ENCODE data around the gene CTAG2. TPM values are rescaled to one million over a fixed set of nuclear protein-coding genes. Genes with fewer than 3 reads are reported as not detected.
A peak's percentile ranks its signal among the peaks of the same experiment; 100 is the strongest.
"Not testable (repeated sequence)": the region's sequence is repeated elsewhere in the genome, so short reads cannot be mapped to it uniquely, and the experiment has no call there.

CTAG2 gene
- not detected in 2 replicates for total RNA-seq (2014; rRNA removed; shearing (Covaris generic))

DNA sequence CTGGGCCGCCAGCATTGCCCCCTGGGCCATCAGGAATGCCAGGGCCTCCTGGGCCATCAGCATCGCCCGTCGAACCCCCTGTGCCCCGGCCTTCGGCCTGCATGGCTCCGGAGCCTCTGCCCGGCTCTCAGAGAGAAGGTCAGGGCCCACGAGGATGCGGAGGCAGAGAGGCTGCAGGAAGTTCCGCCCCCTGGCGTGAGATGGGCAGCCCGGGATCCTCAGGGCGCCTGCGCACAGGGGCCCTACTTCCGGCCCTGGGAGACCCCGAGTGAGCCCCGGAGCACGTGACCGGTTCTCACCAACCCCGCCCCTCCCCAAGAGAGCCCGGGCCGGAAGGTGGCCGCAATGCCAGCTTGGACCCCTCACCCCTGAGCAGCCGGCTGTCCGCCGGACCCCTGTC, at the start of gene CTAG2:
TSS of gene CTAG2 (minus strand) at position 167 of the 400 bp plus-strand sequence. CDS start at position 103, 64 bp downstream.
- DNase-seq (ENCODE audit: low spot score) = not testable (repeated sequence)

DNA sequence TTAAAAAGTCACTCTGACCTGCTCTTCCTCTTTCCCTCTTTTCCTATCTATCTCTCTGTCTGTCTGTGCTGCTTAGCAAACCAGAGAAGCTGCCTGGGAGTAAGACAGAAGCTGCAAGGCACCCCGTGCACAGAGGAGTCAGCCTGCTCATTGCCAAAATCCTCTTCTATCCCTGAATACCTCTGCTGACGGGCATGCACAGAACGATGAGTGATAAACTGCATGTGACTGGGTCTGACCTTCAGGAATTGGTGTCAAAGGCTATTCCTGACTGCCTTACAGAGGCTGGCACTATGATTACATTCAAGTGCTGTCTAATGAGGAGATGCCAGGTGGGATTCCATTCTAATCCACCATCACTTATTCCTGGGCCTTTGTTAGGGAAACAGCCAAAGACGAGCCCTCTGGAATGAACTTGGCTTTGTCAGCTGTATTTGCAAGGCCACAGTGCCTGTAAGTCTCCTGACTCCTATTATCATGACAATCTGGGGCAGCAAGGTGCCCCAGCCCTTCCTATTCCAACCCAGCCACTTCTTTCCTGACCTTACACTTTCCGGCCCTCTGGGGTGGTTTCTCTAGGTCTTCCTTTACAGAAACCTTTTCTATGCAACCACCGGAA, 45.4 kb upstream of the CTAG2 start:
- DNase-seq (ENCODE audit: low spot score) = no peak

DNA sequence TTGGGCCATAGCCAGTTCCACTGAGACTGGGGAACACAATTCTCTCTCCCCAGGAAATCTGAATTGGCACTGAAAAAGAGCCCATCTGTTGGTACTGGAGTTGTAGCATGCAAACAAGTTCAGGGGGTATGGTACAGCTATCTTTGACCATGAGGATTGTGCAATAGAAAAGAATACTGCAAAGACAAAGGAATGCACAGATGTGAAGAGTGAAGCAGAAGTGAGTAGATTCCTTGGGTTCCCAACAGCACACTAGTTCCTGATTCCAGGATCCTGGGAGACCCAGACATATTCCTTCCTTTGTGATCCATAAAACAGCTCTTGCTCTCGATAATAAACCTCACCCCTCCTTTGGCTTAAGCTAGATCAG, 43.3 kb upstream of the CTAG2 start:
- no peak for DNase-seq (ENCODE audit: low spot score)

DNA sequence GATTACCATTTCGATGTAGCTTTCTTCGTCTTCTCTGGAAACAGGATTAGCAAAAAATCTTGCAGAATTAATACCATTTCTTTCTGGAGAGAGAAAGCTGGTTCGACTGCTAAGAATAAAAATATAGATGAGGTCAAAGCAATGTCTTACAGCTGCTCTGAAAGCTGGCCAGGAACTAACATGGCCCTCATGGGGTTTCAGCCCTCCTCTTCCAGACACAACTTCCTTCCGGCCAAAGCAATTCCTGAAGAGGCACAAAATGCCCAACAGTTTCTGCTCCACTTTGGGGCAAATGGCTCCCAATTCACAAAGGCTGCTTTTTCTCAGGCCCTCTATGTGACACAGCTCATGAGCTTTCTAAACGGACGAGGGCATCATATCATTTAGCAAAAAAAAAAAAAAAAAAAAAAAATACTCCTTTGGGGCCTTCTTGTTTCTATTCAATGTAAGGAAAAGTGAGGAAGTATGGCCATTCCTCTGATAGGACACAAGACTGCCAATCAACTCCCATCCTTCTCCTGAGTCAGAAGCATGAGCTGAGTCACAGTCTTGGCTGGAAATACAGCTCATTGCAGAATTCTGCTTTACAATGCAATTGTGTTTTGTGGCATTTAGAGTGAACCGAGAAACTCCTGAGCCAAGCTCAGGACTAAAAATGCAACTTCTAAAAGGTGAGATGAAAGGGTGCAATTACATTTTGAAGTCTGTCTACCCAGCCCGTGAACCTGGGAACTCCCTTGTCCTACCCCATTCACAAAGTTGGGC, 42.7 kb upstream of the CTAG2 start:
- DNase-seq (ENCODE audit: low spot score) = peak; percentile 76

DNA sequence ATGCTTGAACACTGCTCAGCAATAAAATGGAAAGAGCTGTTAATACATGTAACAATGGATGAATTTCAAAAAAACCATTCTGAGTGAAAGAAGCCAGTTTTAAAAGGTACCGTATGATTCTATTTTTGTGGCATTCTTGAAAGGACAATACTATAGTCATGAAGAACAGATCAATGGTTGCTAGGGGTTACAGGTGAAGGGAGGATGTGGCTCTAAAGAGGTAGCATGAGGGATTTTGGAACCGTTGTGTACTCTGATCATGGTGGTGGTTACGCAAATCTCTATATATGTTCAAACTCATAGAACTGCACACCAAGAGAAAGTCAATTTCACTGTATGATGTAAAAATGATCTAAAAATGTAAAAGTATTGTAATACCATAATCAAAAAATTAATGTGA, 40.0 kb upstream of the CTAG2 start:
- no peak for DNase-seq (ENCODE audit: low spot score)

DNA sequence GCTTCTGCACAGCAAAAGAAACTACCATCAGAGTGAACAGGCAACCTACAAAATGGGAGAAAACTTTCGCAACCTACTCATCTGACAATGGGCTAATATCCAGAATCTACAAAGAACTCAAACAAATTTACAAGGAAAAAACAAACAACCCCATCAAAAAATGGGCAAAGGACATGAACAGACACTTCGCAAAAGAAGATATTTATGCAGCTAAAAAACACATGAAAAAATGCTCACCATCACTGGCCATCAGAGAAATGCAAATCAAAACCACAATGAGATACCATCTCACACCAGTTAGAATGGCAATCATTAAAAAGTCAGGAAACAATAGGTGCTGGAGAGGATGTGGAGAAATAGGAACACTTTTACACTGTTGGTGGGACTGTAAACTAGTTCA, 37.1 kb upstream of the CTAG2 start:
- DNase-seq (ENCODE audit: low spot score) = not testable (repeated sequence)

DNA sequence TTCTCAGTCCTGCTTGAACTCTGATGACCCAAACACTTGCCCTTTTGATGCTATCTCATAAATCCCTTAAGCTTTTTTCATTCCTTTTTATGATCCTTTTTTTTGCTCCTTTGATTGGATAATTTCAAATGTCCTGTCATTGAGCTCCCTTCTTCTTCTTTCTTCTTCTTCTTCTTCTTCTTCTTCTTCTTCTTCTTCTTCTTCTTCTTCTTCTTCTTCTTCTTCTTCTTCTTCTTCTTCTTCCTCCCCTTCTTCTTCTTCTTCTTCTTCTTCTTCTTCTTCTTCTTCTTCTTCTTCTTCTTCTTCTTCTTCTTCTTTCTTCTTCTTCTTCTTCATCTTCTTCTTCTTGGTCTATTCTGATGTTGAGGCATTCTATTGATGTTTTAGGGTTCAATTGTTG, 18.7 kb upstream of the CTAG2 start:
- DNase-seq (ENCODE audit: low spot score) = not testable (repeated sequence)

DNA sequence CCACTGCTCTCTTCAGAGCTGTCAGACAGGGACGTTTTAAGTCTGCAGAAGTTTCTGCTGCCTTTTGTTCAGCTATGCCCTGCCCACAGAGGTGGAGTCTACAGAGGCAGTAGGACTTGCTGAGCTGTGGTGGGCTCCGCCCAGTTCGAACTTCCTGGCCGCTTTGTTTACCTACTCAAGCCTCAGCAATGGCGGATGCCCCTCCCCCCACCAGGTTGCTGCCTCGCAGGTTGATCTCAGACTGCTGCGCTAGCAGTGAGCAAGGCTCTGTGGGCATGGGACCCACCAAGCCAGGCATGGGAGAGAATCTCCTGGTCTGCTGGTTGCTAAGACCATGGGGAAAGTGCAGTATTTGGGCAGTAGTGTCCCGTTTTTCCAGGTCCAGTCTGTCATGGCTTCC, 17.5 kb upstream of the CTAG2 start:
- not testable (repeated sequence) for DNase-seq (ENCODE audit: low spot score)

DNA sequence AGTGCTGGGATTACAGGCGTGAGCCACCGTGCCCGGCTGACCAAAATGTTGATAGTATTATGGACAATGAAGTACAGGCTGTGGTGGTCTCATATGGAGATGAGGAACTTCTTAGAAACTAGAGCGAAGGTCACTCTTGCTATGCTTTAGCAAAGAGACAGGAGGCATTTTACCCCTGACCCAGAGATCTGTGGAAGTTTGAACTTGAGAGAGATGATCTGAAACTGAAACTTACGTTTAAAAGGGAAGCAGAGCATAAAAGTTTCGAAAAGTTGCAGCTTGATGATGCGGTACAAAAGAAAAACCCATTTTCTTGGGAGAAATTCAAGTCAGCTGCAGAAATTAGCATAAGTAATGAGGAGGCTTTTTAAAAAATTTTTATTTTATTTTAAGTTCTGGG, 8.5 kb upstream of the CTAG2 start:
- DNase-seq (ENCODE audit: low spot score) = no peak

DNA sequence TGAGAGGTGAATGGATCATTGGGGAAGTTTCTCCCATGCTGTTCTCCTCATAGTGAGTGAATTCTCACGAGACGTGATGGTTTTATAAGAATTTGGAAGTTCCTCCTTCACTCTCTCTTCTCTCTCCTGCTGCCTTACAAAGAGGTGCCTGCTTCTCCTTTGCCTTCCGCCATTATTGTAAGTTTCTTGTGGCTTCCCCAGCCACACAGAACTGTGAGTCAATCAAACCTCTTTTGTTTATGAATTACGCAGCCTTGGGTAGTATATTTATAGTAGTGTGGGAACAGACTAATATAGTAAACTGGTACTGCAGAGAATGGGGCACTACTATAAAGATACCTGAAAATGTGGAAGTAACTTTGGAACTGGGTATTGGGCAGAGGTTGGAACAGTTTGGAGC, 7.8 kb upstream of the CTAG2 start:
- DNase-seq (ENCODE audit: low spot score) = no peak

DNA sequence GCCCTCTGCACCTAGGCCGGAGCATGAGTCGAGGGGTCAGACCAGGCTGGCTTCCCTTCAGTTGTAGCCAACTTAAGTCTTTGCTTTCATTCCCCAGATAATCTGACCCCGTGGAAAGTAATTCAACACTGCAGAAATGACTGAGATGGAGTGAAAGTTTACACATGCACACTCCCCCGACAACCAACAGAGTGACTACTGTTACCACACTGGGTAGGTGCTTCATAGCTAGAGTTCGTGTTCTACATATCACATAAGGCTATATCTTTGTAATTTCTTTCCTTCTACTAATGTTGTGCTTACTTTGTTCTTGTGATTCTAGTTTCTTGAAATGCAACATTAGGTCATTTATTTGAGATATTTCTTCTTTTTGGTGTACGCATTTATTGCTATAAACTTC, 7.2 kb upstream of the CTAG2 start:
- DNase-seq (ENCODE audit: low spot score) = no peak

DNA sequence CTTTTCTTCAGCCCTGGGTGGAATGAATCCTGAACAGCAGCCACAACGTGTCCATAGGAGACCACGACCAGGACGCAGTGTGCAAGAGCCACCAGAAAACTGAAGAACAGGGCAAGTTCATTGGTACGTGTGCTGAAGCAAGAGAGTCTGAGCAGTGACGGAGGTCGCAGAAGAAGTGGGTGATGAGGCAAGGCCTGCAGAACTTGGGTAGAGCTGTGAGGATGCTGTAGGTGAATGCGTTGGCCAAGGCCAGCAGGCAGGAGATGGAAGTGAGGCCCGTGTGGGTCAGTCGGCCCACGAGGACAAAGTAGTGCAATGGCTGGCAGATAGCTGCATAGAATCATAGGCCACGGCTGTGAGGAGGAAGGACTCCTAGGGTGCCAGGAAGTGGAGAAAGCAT, 5.6 kb upstream of the CTAG2 start:
- no peak for DNase-seq (ENCODE audit: low spot score)

DNA sequence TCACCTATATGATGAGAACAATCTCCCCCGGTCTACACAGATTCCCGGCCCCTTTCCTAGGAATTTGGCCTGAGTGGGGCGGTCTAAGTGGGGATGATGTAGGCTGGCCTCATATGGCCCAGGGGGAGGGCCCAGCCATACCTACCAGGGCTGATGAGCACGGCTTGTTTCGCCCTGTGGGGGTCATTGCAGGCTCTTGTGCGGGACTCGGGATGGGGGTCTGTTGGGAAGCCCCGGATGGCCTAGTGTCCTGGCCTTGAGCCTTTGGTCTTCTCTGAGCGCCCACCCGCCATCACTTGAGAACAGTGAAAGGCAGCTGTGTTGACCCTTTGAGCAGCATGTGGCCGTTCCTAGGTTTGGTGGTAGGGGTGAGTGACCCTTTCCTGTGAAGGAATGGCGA, 4.8 kb upstream of the CTAG2 start:
- no peak for DNase-seq (ENCODE audit: low spot score)

DNA sequence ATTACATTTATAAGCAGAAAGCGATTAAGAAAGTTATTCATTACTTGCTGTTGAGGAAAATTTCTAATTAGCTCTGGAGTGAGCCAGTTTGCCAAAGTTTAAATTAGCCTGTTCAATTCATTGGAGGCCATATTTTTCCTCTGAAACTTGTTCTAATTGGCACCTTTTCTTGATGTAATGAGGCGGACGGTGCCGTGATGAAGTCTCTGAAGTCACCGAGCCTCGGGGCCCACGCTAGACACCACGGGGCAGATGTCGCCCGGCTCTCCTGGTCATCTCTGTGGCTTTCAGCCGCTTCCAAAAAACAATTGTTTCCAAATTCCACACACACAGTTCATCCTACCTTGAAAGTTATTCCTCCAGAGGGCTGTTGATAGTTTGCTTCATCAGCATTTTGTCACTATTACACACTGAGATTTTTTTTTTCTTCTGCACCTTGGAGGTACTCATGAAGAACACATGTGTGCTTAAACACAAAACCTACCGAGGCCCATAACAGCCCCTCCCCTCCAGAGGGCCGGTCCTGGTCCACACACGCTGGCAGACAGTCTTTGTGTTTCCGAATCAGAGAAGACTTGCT, 3.9 kb upstream of the CTAG2 start:
- DNase-seq (ENCODE audit: low spot score) = no peak

DNA sequence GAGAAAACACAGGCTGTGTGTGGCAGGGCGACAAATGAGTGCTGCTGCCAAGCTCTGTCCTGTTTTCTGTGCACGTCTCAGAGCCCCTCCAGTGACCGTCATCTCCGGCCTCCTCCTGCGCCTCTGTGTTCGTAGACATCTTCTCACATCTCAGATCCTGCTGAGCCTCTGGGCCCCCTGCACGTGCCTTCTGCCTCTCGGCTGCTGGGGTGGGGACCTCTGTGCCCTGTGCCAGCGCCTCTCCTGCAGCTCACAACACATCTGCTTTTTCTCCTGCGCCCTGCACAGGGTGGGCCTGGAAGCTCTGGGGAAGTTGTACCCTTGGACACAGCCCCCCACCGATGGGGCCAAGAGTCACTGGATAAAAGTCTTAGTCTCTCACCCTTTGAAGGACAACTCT, 2.4 kb upstream of the CTAG2 start:
- DNase-seq (ENCODE audit: low spot score) = no peak

DNA sequence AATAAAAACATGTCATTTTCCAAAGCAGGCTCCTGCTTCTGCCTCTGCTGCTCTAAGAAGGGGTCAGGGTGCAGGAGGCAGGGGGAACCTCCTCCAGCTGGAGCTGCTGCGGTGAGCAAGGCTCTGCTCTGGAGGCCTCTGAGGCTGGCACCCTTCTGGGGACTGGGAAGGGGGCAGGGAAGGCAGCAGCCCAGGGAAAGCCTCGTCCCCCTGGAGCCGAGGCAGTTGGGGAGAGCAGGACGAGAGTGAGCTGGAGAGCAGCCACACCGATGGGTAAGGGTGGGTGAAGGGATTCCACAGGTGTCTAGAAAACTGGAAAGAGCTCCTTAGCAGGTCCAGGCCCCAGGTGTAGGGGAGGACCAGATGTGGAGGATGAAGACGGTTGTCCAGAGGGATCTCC, 2.0 kb upstream of the CTAG2 start:
- no peak for DNase-seq (ENCODE audit: low spot score)

DNA sequence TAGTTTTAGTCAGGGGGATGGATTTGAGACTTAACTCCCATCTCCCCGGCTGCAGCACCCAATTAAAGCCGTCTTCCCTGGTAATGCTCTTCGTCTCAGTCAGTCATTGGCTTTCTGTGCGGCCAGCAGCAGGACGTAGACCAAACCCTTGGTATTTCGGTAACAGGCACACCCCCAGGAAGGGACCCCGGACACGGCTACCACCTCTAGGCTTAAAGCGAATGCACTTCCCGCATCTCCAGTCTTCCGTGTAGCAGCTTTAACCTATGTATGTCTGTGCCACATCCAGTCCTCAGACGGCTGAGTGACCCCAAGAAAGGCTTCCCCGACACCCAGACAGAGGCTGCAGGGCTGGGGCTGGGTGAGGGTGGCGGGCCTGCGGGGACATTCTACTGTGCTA, 1.5 kb upstream of the CTAG2 start:
- DNase-seq (ENCODE audit: low spot score) = no peak

DNA sequence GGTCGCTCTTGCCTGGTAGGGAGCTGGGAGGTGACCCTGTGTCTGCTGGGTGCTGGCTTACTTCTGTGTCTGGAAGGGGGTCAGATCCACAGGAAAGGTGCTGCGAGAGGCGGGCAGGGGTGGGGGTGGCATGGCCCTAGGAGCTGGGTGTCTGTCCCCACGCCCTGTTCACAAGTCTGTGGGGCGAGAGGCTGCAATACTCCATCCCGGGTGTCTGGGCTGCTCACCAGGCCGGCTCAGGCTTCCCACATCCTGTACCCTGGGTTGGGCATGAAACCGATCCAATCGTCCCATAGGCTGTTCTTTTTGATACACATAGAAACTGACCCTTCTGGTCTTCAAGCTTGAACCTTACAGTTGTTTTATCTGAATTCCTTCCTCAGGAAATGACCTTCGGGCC, 993 bp upstream of the CTAG2 start:
- no peak for DNase-seq (ENCODE audit: low spot score)

DNA sequence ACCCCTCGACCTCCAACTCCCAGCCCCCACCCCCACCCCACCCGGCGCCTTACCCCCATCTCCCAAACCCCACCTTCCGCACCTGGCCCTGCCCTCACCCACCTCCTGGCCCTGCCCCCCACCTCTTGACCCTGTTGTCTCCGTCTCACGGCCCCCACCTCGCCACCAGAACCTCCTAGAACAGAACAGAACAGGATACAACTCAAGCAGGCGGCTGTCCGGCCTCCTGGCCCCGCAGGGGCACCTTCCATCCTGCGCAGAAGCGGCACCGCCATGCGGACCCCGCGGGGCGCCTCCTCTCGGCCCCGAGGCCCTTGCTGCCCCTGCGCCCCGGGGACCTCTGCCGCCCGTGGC, 354 bp downstream of the CTAG2 start:
- DNase-seq (ENCODE audit: low spot score) = no peak

DNA sequence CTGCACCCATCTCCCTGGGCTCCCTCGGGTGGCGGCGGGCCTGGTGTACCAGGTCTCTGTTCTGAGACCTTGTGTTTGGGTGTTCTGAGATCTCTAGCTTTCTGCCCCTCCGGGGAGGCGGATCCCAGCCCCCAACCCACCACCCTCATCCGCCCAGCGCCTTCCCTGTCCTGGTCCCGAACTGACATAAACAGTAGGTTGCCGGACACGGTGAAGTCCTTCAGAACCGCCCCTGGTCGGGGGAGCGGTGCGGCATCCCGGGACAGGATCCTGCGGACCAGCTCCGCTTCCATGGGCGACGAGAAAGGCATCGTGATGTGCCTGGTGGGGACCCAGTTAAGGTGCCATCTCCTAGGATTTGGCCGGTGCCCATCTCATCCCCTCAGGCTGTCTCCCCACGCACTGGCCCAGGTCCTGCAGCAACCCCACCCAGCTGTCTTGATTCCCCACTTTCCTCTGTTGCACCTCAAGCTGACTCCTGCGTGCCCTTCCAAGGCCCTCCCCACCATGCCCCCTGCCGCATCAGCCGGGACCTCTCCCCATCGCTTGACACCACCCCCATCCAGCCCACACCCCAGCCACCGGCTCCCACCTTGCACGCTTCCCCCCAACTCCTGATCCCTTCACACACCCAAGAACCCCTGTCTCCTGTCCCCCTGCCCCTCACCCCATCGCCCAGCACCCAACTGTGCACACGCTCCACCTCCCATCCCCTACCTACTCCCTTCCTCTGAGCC, 900 bp downstream of the CTAG2 start:
- no peak for DNase-seq (ENCODE audit: low spot score)

DNA sequence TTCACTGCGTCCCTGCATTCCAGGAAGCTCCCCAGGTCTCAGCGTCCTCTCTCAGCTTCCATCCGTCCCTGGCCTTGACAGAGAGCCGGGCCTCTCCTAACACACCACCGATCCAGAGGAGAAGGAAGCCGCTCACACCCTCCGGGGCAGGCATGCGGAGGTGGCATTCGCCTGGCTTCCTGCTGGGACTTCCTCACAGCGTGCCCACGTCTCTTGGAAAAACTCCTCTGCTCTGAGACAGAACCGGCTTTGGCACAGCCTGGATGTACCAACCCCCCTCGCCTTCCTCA, 3.2 kb downstream of the CTAG2 start:
- no peak for DNase-seq (ENCODE audit: low spot score)

DNA sequence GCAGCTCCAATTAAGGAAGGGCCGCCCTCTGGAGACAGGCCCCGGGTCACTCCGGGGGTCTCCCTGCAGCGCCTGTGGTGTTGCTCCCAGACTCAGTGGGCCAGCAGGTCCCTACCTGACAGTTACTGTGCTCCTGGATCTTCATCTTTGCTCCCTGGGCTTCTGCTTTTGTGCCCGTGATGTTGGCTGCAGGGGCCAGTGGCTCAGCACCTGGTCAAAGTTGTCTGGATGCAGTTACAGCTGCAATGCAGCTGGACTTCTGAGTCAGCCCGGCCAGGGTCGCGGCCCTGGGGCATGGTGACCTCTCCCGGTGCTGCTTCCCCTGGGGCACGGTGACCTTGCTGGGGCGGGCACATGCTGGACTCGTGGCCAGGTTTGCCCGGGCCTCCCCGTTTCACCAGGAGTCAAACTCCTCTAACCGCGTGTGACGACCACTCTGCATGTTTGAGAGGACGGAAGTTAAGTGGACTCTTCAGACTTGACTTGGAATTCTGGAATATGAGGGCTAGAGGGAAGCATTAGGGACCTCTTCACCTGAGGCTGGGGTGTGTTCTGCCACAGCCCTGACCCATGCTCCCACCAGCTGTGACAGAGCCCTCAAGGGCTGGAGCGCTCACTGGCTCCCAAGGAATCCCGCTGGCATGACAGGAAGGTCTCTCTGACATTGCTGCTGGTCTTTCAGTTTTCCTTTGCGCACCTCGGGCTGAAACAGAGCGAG, 3.7 kb downstream of the CTAG2 start:
- no peak for DNase-seq (ENCODE audit: low spot score)
